ENCODE data around the gene AGBL4. TPM values are rescaled to one million over a fixed set of nuclear protein-coding genes. Genes with fewer than 3 reads are reported as not detected.

AGBL4 gene
- total RNA-seq, 6 experiments from 2014 or later: not detected

DNA sequence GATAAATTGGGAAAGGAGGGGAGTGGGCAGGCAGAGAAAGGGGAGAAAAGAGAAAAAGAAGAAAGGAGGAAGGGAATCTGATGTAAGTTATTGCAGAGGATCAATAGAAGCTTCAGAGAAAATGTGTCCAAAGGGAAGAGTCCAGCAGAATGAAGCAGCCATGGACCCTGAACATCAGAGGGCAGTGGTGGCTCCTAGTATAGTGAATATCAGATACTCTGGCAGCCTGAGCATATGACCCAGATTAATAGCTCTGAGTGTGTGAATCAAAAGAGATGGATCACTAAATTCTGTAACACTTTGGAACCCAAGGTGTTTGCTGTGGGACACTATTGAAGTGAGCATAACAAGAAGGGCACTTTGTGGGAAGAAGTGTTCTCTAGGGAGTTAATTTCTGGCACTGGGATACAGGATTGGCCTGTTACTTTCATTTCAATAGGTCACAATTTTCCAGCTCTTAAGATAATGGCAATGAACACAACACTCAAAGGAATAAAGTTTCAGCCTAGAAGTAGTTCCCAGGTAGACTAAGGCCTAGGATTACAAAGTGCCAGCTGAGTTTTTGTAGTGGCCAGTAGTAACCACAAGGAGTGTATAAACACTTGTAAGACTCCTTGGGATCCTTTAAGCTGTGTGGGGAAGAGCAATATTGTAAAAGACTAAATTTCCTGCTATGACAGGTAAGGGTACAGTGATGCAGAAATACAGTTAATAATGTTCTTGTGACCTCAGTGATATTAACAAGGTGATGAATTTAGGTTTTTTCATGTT, 1082.6 kb downstream of the AGBL4 start:
- Mint-ChIP-seq H3K9me3 (peaks cover 32% of the 10 kb centered on the region), H3K27me3 (ENCODE audit: insufficient read depth) (no peaks in the 10 kb centered on the region; the same call in 1 of the 2 replicates), H3K4me1 (ENCODE audit: low read depth) (no peaks in the 10 kb centered on the region), H3K27ac (no peak overlapping the region), H3K36me3 (ENCODE audit: low read depth) (no peaks in the 10 kb centered on the region), H3K4me3 (no peak overlapping the region)
- TF ChIP-seq, protein P1, sequence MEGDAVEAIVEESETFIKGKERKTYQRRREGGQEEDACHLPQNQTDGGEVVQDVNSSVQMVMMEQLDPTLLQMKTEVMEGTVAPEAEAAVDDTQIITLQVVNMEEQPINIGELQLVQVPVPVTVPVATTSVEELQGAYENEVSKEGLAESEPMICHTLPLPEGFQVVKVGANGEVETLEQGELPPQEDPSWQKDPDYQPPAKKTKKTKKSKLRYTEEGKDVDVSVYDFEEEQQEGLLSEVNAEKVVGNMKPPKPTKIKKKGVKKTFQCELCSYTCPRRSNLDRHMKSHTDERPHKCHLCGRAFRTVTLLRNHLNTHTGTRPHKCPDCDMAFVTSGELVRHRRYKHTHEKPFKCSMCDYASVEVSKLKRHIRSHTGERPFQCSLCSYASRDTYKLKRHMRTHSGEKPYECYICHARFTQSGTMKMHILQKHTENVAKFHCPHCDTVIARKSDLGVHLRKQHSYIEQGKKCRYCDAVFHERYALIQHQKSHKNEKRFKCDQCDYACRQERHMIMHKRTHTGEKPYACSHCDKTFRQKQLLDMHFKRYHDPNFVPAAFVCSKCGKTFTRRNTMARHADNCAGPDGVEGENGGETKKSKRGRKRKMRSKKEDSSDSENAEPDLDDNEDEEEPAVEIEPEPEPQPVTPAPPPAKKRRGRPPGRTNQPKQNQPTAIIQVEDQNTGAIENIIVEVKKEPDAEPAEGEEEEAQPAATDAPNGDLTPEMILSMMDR (IDR thresholded peaks at IDR 0.05): no peak
- DNase-seq: no peak

DNA sequence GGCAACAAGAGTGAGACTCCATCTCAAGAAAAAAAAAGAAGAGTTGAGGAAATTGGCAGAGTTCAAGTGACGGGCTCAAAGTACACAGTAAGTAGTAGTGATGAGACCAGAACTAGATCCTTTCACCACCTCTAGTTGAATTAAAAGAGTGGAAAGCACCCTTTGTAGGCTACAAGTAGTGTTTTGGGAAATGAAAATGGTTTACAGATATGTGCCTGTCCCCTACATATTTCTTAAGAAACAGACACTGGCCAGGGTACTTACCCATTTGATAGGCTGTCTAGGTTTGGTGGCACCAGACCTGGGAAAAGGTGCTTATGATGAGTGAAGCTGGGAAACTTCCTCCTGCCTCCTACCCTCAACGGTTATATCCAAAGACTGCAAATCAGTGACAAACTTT, 1083.4 kb downstream of the AGBL4 start:
- TF ChIP-seq, protein P1 (IDR thresholded peaks at IDR 0.05): no peak

DNA sequence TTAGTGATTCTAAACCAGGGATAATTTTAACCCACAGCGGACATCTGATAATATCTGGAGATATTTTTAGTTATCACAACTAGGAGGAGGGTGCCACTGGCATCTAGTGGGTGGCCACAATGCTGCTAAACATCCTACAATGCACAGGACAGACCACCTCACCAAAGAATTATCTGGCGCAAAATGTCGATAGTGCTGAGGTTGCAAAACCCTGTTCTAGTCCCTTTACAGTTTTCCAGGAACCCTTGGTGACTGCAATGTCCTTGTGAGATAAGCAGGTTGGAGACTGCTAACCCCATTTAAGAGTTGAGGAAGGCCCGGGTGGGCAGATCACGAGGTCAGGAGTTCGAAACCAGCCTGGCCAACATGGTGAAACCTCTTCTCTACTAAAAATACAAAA, 1083.9 kb downstream of the AGBL4 start:
- Mint-ChIP-seq H3K4me1 (ENCODE audit: low read depth) (no peaks in the 10 kb centered on the region), H3K9me3 (peaks cover 42% of the 10 kb centered on the region), H3K27ac (no peak overlapping the region), H3K27me3 (ENCODE audit: insufficient read depth) (no peaks in the 10 kb centered on the region; the same call in 1 of the 2 replicates), H3K36me3 (ENCODE audit: low read depth) (no peaks in the 10 kb centered on the region), H3K4me3 (no peak overlapping the region)
- DNase-seq: no peak
- TF ChIP-seq, protein P1 (IDR thresholded peaks at IDR 0.05): no peak

More for the DNA sequence above, 1083.4 kb downstream of the AGBL4 start:
- Mint-ChIP-seq H3K9me3 (peaks cover 38% of the 10 kb centered on the region), H3K36me3 (ENCODE audit: low read depth) (no peaks in the 10 kb centered on the region), H3K4me3 (no peak overlapping the region), H3K4me1 (ENCODE audit: low read depth) (no peaks in the 10 kb centered on the region), H3K27me3 (ENCODE audit: insufficient read depth) (no peaks in the 10 kb centered on the region; the same call in 1 of the 2 replicates), H3K27ac (no peak overlapping the region)
- no peak for DNase-seq

DNA sequence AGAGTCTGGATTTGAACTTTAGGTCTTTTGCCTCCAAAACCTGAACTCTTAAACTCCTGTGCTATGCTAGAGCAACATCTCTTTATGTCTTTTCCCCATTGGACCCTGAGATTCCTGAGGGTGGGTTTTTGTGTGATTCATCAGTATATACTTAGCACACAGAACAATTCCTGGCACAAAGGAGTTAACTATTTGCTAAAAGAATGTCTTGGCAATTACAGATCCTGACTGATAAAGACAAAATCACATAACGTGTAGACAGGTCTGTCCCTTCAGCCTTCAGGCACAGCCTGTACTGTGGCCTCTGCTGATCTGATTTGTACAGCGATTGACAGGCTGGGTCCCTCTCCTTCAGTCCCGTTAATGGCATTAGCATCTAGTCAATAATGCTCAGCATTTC, 1084.7 kb downstream of the AGBL4 start:
- Mint-ChIP-seq H3K9me3 (peaks cover 46% of the 10 kb centered on the region), H3K27ac (no peak overlapping the region), H3K36me3 (ENCODE audit: low read depth) (no peaks in the 10 kb centered on the region), H3K4me1 (ENCODE audit: low read depth) (no peaks in the 10 kb centered on the region), H3K27me3 (ENCODE audit: insufficient read depth) (peaks cover 2% of the 10 kb centered on the region; the same call in 1 of the 2 replicates), H3K4me3 (no peak overlapping the region)
- no peak for DNase-seq
- TF ChIP-seq, protein P1 (IDR thresholded peaks at IDR 0.05): no peak

DNA sequence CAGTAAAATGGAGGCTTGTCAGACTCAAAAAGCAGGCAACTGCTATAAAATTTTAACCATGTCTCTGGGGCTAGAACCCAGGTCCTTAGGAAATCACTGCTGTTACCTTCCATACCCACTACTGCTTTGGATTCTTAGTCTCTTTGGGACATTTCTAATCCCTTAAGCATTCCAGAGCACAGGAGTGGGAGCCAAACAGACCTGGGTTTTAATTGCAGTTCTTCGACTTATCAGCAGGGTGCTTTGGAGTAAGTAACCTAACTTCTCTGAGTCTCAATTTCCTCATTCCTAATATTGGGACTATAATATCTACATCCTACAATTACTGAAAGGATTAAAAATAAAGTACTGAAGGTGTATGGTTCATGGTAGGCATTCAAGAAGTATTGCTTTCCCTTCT, 1086.0 kb downstream of the AGBL4 start:
- no peak overlapping the region for H3K4me3 Mint-ChIP-seq
- H3K4me1 Mint-ChIP-seq (ENCODE audit: low read depth): no peaks in the 10 kb centered on the region
- no peak overlapping the region for H3K27ac Mint-ChIP-seq
- H3K9me3 Mint-ChIP-seq: peaks cover 37% of the 10 kb centered on the region
- TF ChIP-seq, protein P1 (IDR thresholded peaks at IDR 0.05): no peak
- no peaks in the 10 kb centered on the region for H3K36me3 Mint-ChIP-seq (ENCODE audit: low read depth)
- no peak for DNase-seq
- H3K27me3 Mint-ChIP-seq (ENCODE audit: insufficient read depth): peaks cover 2% of the 10 kb centered on the region; the same call in 1 of the 2 replicates
